GM18519 (cell line): Measurements from ENCODE around the gene ZDHHC3.

Experiments used
- ATAC-seq: cut with Tn5 transposase; IDR thresholded peaks from one replicate; pipeline ENCODE4 v1.9.1; 2021; ENCODE audit warnings: mild to moderate bottlenecking, moderate library complexity; ENCODE audit not compliant: unreplicated experiment, low FRiP score

The ZDHHC3 gene

DNA sequence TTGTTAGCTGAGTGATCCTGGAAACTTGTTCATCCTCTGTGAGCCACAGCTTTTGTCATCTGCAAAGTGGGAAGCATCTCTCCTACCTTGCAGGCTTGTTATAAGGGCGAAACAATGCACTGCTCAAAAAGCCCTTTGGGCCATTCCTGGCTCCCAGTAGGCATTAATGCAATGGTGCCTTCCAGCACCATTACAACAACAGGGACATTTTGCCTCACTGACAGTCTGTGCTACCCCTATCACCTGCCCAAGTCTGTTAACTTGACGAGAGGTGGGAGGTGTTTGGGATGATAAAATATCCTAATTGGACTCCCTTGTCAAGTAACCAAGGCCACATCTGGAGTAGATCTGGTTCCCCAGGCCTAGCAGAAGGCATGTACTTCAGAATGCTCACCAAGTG, 44.2 kb downstream of the ZDHHC3 start:
- ATAC-seq, result no peak

- ATAC-seq, result no peak
These were observed 45.1 kb downstream of the ZDHHC3 start for GRCh38 chr3:44930911-44931310.

- no peak for ATAC-seq
These were observed 46.2 kb downstream of the ZDHHC3 start for GRCh38 chr3:44929782-44930181.

- ATAC-seq, result no peak
These were observed 48.6 kb downstream of the ZDHHC3 start for GRCh38 chr3:44927371-44927770.

DNA sequence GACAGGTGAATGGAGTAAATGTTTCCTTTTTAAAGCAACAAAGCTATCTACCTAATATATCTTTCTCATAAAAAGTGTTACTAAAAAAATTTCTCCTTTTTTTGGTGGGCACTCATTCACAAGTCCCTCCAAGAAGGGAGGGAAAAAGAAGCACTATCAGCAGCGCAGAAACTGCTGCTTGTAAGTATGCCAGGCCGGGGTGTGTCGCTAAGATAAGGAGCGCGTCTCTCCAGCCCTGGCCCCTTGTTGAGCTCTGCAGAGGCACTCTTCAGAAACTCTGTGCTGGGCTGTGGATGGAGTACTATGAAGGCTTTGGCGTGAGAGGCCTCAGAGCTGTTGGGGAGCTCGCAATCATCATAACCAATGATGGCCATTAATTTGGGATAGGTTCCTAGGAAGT, 49.1 kb downstream of the ZDHHC3 start:
- ATAC-seq, result no peak

DNA sequence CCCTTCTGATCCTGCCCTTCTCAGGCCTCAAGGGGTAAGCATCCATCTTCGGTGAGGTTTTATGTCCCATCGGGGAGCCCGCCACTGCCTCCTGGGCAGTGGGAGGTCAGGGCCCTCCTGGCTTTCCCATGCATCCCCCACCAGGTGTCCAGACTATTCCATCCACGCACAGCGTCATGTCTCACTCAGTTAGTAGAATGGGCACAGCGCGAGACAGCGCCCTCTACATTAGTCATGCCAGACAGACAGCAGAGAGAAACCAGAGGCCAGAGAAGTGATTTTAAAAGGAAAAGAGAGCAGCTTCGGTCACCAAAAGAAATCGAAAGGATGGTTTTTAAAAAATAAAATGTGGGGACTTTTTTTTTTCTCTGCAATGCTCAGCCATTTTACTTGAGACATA, 49.8 kb downstream of the ZDHHC3 start:
- no peak for ATAC-seq

GRCh38 chr3:44924457-44925084, 51.4 kb downstream of the ZDHHC3 start:
- ATAC-seq, result no peak

GRCh38 chr3:44923632-44924456, 52.1 kb downstream of the ZDHHC3 start:
- ATAC-seq, result no peak

- ATAC-seq, result no peak
These were observed 55.9 kb downstream of the ZDHHC3 start for GRCh38 chr3:44920081-44920480.

DNA sequence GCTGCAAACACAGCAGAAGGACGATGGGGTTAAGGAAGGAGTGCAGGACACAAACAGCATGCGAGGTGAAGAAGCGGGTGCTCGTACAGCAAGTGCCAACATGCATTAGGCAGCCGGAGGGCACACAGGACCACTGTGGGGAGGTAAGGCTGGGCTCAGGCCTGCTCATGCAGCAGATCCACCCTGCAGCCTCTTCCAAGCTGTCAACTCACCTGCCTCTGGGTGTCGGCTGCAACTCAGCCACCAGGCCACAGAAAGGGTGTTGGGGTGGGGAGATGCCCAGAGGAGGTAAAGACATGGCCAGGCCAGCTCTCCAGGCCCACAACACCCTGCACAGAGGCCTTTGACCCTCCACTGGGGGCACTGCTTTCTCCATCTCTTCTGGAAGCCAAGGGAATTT, 57.4 kb downstream of the ZDHHC3 start:
- no peak for ATAC-seq

DNA sequence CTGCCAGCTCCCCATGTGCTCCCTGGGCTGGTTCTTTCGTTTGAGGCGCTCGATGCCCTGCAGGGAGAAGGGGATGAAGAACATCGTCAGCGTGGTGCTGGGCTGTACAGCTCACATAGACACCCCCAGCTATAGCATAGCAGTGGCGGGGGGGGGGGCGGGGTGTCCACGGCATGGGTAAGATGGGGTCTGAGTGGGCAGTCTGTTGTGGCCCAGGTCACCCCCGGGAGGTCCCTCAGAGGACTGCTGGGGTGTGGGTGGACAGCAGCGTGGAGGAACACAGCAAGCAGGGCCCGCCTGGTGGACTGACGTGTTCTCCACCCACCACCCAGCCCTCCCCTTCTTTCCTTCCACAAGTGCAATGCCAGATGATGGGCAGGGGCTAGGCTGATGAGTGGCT, 57.9 kb downstream of the ZDHHC3 start:
- ATAC-seq, result no peak

GRCh38 chr3:44915702-44916438, 60.1 kb downstream of the ZDHHC3 start:
- no peak for ATAC-seq

- ATAC-seq, result no peak
These were observed 61.0 kb downstream of the ZDHHC3 start for GRCh38 chr3:44914936-44915335.

DNA sequence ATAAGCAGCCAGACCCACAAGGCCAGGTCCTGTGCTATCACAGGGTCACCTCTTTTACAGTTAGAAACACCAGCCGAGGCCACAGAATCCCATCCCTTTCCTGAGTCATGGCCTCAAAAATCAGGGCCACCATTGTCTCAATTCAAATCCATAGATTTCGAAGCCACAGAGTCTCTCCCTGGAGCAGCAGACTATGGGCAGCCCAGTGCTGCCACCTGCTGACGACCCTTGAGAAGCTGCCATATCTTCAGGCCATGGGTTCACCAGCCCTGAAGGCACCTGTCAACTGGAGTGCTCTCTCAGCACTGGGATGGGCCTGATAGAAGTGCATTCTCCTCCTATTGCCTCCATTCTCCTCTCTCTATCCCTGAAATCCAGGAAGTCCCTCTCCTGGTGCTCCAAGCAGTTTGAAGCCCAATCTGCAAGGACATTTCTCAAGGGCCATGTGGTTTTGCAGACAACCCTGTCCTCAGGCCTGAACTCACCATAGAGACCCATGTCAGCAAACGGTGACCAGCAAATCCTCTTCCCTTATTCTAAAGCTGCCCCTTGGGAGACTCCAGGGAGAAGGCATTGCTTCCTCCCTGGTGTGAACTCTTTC, 62.0 kb downstream of the ZDHHC3 start:
- ATAC-seq, result no peak

- ATAC-seq, result no peak
These were observed 65.3 kb downstream of the ZDHHC3 start for GRCh38 chr3:44910693-44911092.

- ATAC-seq, result no peak
These were observed 66.9 kb downstream of the ZDHHC3 start for GRCh38 chr3:44909063-44909462.

GRCh38 chr3:44907612-44908011, 68.4 kb downstream of the ZDHHC3 start:
- ATAC-seq, result no peak

DNA sequence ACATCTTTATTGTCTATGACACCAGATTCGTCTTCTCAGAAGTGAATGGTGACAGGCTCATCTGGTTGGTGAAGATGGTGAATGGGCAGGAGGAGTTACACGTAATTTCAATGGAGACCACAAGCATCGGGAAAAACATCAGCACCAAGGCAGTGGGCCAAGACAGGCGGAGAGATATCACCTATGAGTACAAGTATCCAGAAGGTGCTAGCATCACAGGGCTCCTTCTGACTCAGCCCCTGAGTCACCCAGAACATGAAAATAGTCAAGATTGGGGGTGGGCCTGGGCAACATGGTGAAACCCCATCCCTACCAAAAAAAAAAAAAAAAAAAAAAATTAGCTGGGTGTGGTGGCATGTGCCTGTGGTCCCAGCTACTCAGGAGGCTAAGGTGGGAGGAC, 69.0 kb downstream of the ZDHHC3 start:
- ATAC-seq, result no peak

DNA sequence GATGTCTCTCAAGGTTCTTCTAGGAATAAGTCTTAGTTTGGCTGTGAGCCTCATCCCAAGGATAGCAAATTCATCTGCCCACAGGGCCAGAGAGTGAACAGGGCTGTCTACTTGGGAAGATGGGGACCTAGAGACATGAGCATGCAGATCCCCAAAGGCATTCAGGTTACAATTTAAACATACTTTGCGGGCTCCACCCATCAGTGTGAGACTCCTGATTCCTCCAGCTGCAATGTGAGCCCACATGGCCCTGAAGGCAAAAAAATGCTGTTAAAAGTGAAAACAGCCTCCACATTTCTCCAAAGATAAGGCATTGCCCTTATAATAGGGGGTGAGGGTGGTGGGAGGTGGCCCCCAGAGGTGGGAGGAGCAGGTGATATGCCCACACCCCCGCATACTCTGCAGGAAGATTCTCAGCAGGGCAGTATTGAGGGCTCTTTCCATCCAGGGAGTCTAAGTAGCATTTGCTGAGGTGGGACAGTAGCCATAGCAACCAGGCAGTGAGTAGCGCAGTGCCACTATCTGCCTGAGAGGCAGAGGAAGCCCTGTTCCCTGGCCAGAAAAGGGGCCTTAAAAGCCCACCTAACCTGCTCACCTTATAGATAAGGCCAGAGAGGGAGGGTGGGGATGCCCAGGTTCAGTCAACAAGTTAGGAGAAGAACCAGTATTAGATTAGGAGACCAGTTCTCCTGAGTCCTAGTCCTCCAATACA, 70.4 kb downstream of the ZDHHC3 start:
- ATAC-seq, result no peak

- ATAC-seq, result no peak
These were observed 72.2 kb downstream of the ZDHHC3 start for GRCh38 chr3:44903751-44904150.
